KOPT-K1 (cell line): ENCODE measurements around the gene VDR.
"Not testable (repeated sequence)": the region's sequence is repeated elsewhere in the genome, so short reads cannot be mapped to it uniquely, and the experiment has no call there.

Experiments used
- H3K27ac ChIP-seq: fragments of 200-600 bp; sonication (generic); 2 replicates; pipeline ENCODE4 v1.5.1; 2016; ENCODE audit warnings: antibody characterized with exemption, mild to moderate bottlenecking, low read depth, low read length; ENCODE audit not compliant: poor library complexity, severe bottlenecking
- H3K36me3 ChIP-seq: fragments of 200-600 bp; sonication (generic); 2 replicates; pipeline ENCODE4 v1.5.1; 2017; ENCODE audit warnings: antibody characterized with exemption, mild to moderate bottlenecking, low read length, moderate library complexity; ENCODE audit not compliant: insufficient read depth
- H3K9me3 ChIP-seq: fragments of 200-600 bp; sonication (generic); 2 replicates; pipeline ENCODE4 v1.5.1; 2017; ENCODE audit warnings: antibody characterized with exemption, low read length, mild to moderate bottlenecking; ENCODE audit not compliant: insufficient read depth, poor library complexity, severe bottlenecking

Gene VDR

DNA sequence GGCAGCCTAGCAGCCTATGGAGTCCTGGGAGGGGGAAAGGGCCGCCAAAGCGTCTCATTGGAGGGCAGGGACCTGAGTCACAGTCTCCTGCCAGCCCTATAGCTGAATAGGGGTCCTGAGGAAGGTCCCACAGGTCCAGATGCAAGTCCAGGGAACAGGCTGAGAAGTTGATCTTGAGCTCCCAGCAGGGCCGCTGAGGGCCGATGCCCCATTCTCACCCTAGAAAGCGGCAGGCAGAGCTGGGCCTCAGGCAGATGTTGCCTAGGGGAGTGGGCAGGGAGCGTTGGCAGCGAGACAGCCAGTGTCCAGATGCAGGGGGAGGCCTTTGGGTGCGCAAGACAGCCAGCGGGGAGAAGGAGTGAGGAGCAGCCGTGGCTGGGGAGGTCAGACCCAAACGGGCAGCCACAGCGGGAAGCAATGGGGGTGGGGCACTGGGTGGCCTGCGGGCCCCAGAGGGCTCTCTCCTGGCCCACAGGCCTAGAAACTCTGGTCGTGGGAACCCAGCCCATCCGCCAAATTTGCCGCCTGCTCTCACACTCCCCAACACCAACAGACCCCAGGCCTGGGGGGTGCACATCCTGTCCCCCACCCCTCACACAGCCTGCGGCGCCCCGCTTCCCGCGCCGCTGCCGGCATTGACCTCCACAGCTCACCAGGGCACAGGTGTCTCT is 86.2 kb downstream of the VDR start:
- Histone ChIP-seq H3K9me3 (no peaks in the 10 kb centered on the region), H3K36me3 (peaks cover 15% of the 10 kb centered on the region; the same call in 1 of the 2 replicates), H3K27ac (peak overlapping the region; percentile 93)

GRCh38 chr12:47818007-47818376 is 86.8 kb downstream of the VDR start:
- no peaks in the 10 kb centered on the region for H3K9me3 ChIP-seq
- H3K27ac ChIP-seq, result peak overlapping the region; percentile 93
- peaks cover 15% of the 10 kb centered on the region; the same call in 1 of the 2 replicates for H3K36me3 ChIP-seq

- Histone ChIP-seq H3K9me3 (no peaks in the 10 kb centered on the region), H3K36me3 (peaks cover 15% of the 10 kb centered on the region; the same call in 1 of the 2 replicates), H3K27ac (peak overlapping the region; percentile 93)
Measured at GRCh38 chr12:47817272-47818006, 87.4 kb downstream of the VDR start.

DNA sequence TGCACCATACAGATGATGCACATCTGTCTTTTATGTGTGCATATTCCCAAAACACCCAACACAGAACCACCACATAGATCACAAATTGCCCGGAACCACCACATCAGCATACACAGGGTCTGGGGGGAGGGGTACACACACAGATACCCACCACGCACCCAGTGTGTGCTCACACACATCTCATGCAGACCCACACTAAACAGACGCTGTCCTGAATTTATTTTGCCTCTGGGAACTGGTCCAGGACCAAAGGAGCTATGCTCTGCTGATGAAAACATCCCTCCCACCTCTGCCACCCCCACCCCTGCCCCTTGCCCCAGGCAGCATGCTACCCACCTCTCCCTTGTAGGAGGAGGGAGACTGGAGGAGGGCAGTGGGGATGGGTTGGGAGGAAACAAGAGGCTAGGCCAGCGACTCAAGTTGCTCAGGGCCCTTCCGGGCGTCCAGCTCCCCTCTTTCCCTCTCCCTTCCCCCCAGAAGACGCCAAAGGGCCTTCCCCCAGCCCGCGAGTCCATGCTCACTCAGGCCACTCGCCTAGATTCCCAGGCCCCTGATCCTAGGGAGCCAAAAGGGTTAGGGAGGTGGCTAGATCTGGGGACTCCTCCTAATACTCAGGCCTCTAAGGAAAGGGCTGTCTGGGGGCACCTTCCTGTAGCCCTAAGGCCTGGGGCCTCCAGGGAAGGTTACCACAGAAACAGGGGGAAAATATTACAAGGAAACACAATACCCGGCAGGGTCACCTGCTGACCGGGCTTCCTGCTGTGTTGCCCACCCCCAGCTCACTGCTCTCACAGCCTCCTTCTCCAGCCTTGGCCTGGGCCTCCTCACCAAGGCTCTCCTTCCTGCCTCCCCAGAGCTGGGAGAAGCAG is 88.2 kb downstream of the VDR start:
- no peaks in the 10 kb centered on the region for H3K9me3 ChIP-seq
- H3K36me3 ChIP-seq, result peaks cover 20% of the 10 kb centered on the region; the same call in 1 of the 2 replicates
- peak overlapping the region; percentile 93 for H3K27ac ChIP-seq

DNA sequence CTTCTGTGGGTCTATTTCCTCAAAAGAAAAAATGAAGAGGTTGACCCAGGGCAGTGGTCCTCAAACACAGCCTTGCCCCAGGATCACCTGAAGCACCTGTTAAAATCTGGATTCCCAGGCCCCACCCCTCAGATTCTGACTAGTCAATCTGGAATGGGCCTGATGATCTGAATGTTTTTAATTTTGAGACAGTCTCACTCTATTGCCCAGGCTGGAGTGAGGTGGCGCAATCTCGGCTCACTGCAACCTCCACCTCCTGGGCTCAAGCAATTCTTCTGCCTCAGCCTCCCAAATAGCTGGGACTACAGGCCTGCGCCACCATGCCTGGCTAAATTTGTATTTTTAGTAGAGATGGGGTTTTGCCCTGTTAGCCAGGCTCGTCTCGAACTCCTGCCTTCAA is 89.3 kb downstream of the VDR start:
- Histone ChIP-seq H3K27ac (peak overlapping the region; percentile 95), H3K36me3 (peaks cover 27% of the 10 kb centered on the region)
- H3K9me3 ChIP-seq, result not testable (repeated sequence)

DNA sequence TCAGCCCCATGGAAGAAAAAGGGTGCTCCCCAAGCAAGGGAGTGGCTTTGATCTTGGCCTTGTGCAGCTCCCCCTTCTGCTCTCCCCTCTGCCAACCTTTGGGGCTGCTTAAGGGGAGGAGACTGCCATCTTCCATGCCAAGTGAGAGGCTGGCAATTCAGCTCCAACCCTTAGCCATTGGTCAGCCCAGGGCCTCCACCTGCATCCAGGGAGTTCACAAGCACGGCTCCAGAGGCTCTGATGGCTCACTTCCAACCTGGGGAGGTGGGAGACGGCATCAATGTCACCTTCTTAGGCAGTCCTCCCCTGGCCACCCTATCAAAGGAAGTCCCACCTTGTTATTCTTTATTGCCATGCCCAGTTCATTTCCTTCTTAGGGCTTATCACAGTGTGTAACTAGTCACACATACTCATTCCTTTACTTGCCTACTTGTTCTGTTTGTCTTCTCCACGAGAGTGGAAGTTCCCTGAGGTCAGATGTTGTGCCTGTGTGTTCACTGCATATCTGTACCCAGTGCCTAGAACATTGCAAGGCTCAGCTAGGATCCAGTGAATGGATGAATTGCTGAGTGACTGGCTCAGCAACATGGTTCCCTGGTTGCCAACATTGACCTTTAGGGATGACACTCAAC is 90.1 kb downstream of the VDR start:
- Histone ChIP-seq H3K9me3 (no peaks in the 10 kb centered on the region), H3K27ac (peak overlapping the region; percentile 95), H3K36me3 (peaks cover 27% of the 10 kb centered on the region)

GRCh38 chr12:47813511-47814196 is 91.1 kb downstream of the VDR start:
- Histone ChIP-seq H3K9me3 (no peaks in the 10 kb centered on the region), H3K27ac (peak overlapping the region; percentile 95), H3K36me3 (peaks cover 27% of the 10 kb centered on the region)

DNA sequence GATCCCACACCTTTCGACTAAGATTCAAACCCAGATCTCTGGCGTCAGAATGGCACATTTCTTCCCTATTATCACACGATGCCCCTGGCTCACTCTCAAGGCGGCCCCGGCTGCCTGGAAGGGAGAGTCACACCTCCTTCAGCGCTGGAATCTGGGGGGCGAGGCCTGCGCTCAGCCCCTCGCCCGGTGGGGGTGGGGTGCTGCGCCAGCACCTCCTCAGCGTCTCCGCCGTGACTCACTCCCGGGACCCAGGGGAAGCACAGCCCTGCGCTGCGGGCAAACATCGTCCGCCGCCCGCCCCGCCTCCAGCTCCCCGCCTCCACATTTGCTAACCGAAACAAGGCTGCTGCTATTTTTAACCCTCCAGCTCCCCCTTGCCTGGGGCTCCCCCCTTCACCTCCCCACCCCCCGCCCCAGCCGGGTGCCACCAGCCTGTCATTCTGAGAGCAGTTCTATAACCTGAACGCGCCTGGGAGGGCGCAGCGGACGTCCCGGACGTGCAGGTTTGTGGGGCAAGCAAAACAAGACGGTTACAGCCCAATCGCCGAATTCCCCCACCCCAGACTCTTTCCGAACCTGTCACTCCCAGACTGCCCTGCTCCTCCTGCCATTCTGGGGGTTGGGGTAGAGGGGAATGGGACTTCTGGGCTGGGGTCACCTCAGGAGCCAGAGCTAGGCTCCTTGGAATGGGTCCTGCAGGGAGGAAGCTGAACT is 91.8 kb downstream of the VDR start:
- no peaks in the 10 kb centered on the region for H3K9me3 ChIP-seq
- peaks cover 24% of the 10 kb centered on the region for H3K36me3 ChIP-seq
- peak overlapping the region; percentile 95 for H3K27ac ChIP-seq

DNA sequence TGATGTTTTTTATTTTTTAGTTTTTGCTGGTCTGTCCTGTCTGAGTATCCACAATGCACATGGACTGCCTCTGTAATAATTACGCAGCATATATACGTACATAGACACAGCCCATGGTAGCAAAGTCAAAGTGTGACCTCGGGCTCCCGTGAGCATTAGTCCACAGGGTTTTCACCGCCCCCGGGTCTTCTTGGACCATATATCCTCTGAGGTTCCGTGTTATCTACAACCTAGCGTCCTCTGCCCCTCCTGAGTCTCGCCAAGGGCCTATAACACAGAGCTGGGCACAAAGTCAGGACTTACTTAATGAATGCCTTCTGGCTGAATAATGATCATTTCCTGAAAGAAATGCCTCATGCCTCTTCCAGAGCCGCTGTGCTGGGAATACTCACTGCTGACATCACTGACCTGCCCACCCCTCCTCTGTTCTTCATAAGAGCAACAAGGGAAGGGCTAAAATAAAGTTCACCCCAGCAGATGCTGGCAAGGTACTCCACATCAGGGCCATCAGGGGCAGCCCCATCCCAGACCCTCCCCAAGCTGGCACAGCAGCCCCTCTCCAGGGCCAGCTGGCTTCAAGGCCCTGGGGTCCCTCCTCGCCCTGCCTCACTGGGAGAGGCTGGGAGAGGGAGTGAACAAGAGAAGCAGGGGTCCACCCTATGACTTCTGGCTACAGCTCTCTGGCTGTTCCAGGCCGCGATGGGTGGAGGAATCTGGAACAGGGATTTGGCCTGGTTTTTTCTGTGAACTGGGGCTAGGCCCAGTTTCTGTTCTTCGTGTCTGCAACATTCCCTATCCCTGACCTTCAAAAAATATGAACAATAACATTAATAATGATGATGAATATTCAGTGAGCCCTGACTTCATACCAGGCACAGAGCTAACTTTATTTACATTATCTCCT is 93.0 kb downstream of the VDR start:
- Histone ChIP-seq H3K27ac (peak overlapping the region; percentile 95), H3K36me3 (peaks cover 18% of the 10 kb centered on the region), H3K9me3 (no peaks in the 10 kb centered on the region)

- H3K36me3 ChIP-seq, result peaks cover 20% of the 10 kb centered on the region
- no peaks in the 10 kb centered on the region for H3K9me3 ChIP-seq
- peak overlapping the region; percentile 95 for H3K27ac ChIP-seq
Measured at GRCh38 chr12:47811072-47811396, 93.8 kb downstream of the VDR start.

- not testable (repeated sequence) for H3K9me3 ChIP-seq
- Histone ChIP-seq H3K36me3 (peaks cover 30% of the 10 kb centered on the region), H3K27ac (peak overlapping the region; percentile 95)
Measured at GRCh38 chr12:47809518-47809917, 95.3 kb downstream of the VDR start.

DNA sequence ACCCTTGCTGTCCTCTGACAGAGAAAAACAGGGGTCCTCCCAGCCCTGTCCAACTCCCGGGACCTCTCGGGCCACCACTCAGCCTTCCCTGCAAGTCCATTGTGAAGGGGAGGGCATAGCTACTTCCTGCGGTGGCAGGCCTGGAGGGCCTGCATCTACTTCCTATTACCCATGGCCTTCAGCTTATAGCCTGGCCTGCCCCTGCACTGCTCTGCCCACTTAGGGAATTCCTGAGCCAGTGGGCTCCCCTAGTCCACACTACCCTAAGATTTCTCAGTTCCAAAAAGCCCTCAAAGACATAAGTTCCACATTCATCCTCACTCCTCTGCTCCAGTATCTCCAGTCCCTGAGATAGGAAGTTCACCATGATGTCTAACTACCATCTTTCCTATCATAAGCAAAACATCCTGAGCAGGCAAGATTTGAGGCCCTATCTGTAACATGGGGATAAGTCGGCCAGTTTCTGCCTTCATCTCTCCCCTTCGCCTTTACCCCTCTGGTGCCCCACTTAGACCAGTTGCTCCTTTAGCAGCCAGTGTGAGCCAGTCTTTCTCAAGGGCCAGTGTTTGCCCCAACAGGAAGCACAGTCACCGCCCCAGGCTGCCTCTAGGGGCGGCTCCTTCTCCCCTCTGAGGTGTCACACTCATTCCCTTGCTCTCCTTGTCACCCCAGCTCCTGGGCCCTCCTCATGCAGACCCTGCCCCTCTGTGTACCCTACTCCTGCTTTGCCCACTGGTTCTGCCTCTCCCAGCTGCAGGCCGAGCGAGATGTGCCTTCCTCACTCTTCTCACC is 96.0 kb downstream of the VDR start:
- peak overlapping the region; percentile 77 for H3K27ac ChIP-seq
- H3K9me3 ChIP-seq, result no peaks in the 10 kb centered on the region
- H3K36me3 ChIP-seq, result peaks cover 38% of the 10 kb centered on the region
